22Rv1 (cell line): ENCODE data around the gene CLIC3.
A peak's percentile ranks its signal among the peaks of the same experiment; 100 is the strongest.

ENCODE experiments used
- H3K27ac ChIP-seq: fragments of 450-650 bp; 2 replicates; pipeline ENCODE4 v1.5.1; 2017
- ZFX ChIP-seq: fragments of 450-650 bp; IDR thresholded peaks from 2 replicates; pipeline ENCODE4 v1.6.1; 2017; ENCODE audit warnings: antibody characterized with exemption, borderline replicate concordance
- TF ChIP-seq, protein P1 (sequence below): fragments of 450-650 bp; IDR thresholded peaks from 2 replicates; pipeline ENCODE4 v1.5.1; 2017; ENCODE audit warnings: mild to moderate bottlenecking

Gene CLIC3, protein sequence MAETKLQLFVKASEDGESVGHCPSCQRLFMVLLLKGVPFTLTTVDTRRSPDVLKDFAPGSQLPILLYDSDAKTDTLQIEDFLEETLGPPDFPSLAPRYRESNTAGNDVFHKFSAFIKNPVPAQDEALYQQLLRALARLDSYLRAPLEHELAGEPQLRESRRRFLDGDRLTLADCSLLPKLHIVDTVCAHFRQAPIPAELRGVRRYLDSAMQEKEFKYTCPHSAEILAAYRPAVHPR

DNA sequence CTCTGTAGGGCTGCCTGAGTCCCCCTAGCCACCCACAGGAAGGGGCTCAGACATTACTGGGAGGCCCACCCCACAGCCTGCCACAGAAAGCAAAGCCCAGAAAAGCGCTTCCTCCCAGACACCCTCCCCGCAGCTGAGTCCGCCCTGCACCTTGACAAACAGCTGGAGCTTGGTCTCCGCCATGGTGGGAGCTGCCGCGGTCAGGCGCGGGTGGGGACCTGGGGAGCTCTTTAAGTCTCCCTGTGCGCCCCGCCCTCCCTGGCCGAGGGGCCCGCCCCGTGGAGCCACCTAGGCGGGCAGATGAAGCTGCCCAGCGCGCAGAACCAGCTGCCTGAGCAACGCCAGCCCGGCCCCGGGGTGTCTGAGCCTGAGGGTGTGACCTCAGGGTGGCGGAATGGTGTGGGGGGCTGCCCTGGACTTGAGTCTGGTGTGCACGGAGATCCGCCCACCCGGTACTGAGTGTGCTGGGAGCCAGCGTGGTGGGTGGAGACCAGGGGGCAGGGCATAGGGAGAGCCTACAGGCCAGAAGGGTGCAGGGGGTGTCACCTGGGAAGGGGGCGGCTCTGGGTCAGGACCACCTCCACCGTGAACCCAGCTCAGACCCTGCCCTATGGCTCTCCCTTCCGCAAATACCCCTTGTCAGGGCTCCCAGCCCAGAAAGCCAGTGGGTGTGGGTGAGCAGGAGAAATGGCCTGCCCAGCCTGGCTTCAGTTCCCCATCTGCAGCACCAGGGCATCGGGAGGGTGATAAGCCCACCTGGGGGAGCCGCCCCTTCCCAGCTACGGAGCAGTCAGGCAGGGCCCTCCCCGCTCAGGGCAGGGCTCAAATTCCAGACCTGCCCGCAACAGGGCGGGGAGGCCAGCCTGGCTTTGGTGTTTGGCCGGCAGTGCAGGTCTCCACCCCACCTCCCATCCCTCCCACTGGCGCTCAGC, at the start of gene CLIC3:
TSS of gene CLIC3 (minus strand) at position 208 of the 932 bp plus-strand sequence. CDS start at position 183, 25 bp downstream.
- peak within 1 kb of the TSS; percentile 82 for H3K27ac ChIP-seq
- TF ChIP-seq ZFX, result no peak
- TF ChIP-seq, protein P1, sequence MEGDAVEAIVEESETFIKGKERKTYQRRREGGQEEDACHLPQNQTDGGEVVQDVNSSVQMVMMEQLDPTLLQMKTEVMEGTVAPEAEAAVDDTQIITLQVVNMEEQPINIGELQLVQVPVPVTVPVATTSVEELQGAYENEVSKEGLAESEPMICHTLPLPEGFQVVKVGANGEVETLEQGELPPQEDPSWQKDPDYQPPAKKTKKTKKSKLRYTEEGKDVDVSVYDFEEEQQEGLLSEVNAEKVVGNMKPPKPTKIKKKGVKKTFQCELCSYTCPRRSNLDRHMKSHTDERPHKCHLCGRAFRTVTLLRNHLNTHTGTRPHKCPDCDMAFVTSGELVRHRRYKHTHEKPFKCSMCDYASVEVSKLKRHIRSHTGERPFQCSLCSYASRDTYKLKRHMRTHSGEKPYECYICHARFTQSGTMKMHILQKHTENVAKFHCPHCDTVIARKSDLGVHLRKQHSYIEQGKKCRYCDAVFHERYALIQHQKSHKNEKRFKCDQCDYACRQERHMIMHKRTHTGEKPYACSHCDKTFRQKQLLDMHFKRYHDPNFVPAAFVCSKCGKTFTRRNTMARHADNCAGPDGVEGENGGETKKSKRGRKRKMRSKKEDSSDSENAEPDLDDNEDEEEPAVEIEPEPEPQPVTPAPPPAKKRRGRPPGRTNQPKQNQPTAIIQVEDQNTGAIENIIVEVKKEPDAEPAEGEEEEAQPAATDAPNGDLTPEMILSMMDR, result no peak

DNA sequence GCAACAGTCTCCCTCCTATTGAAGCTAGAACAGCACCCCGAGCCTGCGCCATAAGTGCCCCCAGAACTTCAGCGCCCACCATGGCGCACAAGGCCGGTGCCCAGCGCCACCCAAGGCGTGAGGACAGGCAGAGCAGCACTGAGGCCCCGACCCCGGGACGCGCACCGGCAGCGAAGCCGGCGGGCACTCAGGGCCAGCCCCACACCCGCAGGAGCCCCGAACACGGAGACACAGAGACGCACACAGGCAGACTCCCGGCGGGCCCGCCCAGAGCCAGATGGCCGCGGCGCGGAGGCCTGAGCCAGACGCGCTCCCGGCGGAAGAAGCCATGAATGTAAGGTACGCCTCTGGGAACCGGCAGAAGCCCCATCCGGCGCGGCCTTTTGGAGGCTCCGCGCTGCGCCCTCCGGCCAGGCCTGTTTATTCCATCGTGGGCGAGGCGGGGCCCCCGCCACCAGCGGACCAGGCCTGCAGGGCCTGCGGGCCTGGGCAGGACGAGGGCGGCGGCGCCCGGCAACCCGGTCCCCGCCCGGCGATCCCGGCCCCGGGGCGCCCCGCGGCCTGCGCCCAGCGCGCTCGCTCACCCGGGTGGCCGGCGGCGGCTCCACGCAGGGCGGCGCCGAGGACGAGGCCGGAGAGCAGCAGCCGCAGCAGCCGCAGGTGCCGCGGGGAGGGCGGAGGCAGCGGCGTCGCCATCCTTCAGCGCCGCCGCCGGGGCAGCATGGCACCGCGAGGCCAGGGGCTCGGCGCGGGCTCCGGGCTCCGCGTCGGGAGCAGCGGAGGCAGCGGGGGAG, 49.1 kb upstream of the CLIC3 start:
- TF ChIP-seq, protein P1, result no peak
- TF ChIP-seq ZFX, result no peak
- peak overlapping the region; percentile 96 for H3K27ac ChIP-seq

DNA sequence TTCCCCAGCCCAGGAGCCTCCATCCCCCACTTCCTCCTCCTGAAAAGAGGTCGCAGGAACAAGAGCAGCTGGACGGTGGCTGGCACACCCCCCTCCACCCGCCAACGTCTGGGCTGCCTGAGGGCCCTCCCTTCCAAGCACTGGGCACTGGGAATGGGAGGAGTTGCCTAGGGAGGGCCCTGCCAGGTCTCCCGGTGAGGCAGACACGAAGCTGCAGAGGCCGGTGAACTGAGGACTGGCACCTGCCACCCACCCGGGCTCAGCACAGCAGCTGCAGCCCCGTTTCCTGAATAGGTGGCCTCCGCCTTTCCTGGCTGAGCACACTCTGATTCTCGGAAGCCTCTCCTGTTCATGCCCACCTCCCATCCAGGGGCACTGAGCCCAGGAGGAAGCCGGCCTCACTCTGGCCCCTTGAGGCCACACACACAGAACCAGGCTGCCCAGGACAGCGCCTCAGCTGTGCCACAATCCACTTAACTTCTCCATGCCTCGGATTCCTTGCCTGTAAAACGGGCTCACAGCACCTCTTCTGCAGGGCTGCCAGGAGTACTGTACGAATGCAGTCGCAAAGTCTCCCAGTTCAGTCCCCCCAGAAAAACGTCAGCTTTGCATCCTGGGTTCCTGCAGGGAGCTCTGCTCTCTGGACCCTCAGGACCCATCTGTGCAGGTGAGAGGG, 48.3 kb upstream of the CLIC3 start:
- no peak for TF ChIP-seq ZFX
- TF ChIP-seq, protein P1, result no peak
- H3K27ac ChIP-seq, result peak overlapping the region; percentile 96

DNA sequence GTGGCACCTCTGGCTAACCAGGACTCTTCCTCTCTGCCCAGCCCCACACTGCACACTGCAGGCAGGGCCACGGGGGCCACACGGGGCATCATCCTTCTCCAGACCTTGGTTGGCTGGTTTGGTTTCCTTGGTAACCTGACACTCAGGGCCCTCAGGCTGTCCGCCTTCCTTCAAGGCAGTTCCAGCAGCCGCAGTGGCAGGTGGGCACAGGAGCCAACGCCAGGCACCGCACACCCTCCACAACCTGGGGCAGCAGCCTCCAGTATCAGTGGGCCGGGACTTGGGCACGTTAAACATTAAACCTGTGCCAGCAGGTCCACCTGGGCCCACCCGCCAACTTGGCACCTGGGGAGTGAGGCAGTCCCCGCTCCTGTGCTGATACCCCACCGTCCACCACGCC, 47.7 kb upstream of the CLIC3 start:
- no peak for TF ChIP-seq ZFX
- TF ChIP-seq, protein P1, result no peak
- H3K27ac ChIP-seq, result peak overlapping the region; percentile 96

DNA sequence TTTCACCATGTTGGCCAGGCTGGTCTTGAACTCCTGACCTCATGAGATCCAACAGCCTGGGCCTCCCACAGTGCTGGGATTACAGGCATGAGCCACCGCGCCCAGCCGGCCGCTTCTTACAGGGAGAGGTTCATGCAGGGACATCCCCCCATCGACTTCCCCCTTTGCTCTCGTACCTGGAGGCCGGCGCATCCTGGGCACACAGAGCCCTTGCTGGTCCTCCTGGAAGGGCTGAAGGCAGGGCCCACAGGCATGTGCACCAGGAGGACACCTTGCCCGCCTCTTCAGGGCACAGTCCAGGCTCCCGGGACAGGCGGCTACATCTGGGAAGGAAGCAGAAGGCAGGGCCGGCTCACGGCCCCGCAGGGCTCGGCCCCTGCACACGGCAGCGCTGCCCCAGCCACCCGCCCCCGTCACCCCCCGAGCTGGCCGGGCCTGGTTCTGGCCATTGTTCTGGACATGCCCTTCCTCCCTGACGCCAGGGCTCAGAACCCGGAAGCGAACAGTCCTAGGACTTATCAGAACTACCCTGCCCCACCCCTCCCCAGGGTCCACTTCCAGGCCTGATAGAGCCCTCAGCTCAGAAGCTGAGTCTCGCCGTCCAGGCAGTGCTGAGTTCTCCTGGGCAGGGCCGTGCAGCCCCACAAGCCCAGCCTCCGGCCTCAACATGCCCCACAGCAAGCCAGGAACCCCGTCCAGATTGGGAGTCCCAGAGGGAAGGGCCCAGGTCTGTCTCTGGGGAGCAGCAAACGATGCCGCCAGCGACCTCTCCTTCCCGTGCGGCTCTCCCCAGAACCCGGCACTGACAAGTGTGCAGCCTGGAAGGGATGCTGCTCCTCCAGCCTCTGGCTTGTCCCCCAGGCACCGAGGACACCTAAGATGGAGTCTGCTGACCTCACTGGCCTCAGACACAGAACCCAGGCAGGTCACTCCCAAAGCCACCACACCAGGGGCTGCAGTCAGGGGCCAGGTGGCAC, 46.7 kb upstream of the CLIC3 start:
- peak overlapping the region; percentile 96 for H3K27ac ChIP-seq

More for the DNA sequence above, 46.7 kb upstream of the CLIC3 start:
- TF ChIP-seq, protein P1, result no peak
- no peak for TF ChIP-seq ZFX
